ENCODE results near the gene ARRDC4. TPM values are rescaled to one million over a fixed set of nuclear protein-coding genes. Genes with fewer than 3 reads are reported as not detected.

The ARRDC4 gene
- total and polyA plus RNA-seq, 2 of the 8 experiments (the other 6 are each of a cell fraction or from before 2014, with no cell fraction given), result 3.5 to 3.8 TPM

DNA sequence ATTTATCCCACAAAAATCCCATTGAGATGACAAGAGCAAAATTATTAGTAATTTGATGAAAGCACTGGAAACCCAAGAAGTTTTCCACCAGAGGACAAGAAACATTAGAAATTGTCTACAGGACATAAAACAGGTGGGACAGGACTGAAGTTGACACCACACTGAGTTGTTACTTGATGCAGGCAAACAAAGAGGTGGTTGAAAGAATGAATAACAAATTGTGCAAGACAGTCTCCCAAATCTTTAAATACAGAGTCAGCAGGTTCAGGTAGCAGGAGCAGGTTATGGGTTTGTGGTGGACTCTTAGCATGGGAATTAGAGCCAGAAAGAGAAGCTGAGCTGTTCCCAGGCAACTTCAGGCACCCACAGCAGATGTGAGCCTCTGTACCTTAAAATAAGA lies 30.3 kb upstream of the ARRDC4 start:
- Histone ChIP-seq H3K27ac (ENCODE audit: low read depth, low read length) (no peak overlapping the region), H3K9ac (replicated peaks in 1 of 4; ENCODE audit: extremely low read depth in 1 of 4, low read depth in 3 of 4, low read length in 3 of 4) (no peak overlapping the region), H2BK15ac (ENCODE audit: low read length) (no peak overlapping the region), H4K91ac (replicated peaks; ENCODE audit: insufficient read length, low read length) (no peak overlapping the region), H3K4me3 (ENCODE audit: extremely low read depth in 1 of 4, insufficient read depth in 2 of 4, low read depth in 3 of 4, low read length in 4 of 4) (no peak overlapping the region), H3K27me3 (replicated peaks in 1 of 4; ENCODE audit: control insufficient read depth in 3 of 4, extremely low read depth in 1 of 4, insufficient read depth in 3 of 4, low read length in 3 of 4) (no peaks in the 10 kb centered on the region), H3K14ac (ENCODE audit: insufficient read length) (no peak overlapping the region), H3K4me2 (ENCODE audit: insufficient read depth in 1 of 2, low read depth in 2 of 2, low read length in 2 of 2) (no peak overlapping the region), H4K20me1 (replicated peaks in 1 of 2; ENCODE audit: control insufficient read depth in 1 of 2, insufficient read depth in 2 of 2, low read length in 2 of 2) (no peaks in the 10 kb centered on the region), H2BK120ac (replicated peaks; ENCODE audit: low read depth, low read length) (no peak overlapping the region), H4K5ac (ENCODE audit: insufficient read length, low read depth, low read length) (no peak overlapping the region), H3K18ac (ENCODE audit: extremely low read depth, low read length) (no peak overlapping the region), H2AK5ac (ENCODE audit: low read depth, low read length) (no peak overlapping the region), H3K79me2 (ENCODE audit: control insufficient read depth in 1 of 2, insufficient read depth in 2 of 2, low read length in 2 of 2) (no peaks in the 10 kb centered on the region), H2BK12ac (ENCODE audit: low read depth, low read length) (no peak overlapping the region), H3K4me1 (replicated peaks in 1 of 4; ENCODE audit: control insufficient read depth in 3 of 4, insufficient read depth in 4 of 4, low read length in 3 of 4) (no peaks in the 10 kb centered on the region), H3K79me1 (ENCODE audit: low read depth, low read length) (no peaks in the 10 kb centered on the region), H3K9me3 (ENCODE audit: insufficient read depth in 2 of 2, low read depth in 1 of 2, low read length in 1 of 2) (peaks cover 11 to 15% of the 10 kb centered on the region in 2 experiments; a peak in 3 of 4 replicates), H2BK5ac (ENCODE audit: low read depth, low read length) (no peak overlapping the region), H2AFZ (ENCODE audit: low read length) (no peak overlapping the region), H3K23me2 (ENCODE audit: low read depth, low read length) (no peaks in the 10 kb centered on the region), H3K36me3 (ENCODE audit: control insufficient read depth in 2 of 4, insufficient read depth in 4 of 4, low read length in 3 of 4) (no peaks in the 10 kb centered on the region), H3K23ac (ENCODE audit: insufficient read length) (no peak overlapping the region), H4K8ac (ENCODE audit: extremely low read depth, insufficient read depth, low read length) (no peak overlapping the region), H2BK20ac (ENCODE audit: low read length) (no peak overlapping the region), H3K4ac (replicated peaks; ENCODE audit: insufficient read length, low read depth, low read length) (no peak overlapping the region), H3K56ac (replicated peaks; ENCODE audit: insufficient read length, low read depth, low read length) (no peak overlapping the region)
- CTCF ChIA-PET (ENCODE audit: partially characterized antibody), result interaction anchor here (0.6 to 1.4 kb wide), 3 partner anchors 21 to 248 kb away, joined by 3 read pairs; no protein-coding TSS in a partner anchor
- POLR2A ChIA-PET (ENCODE audit: partially characterized antibody), result no interaction called here
- FAIRE-seq (no peak), DNase-seq (ENCODE audit: low read depth in 1 of 2, low spot score in 2 of 2) (no peak)
- no peak for TF ChIP-seq CBX5 (IDR thresholded peaks at IDR 0.05; ENCODE audit: low read depth, low read length)
- no peak for TF ChIP-seq FOSL1 (IDR thresholded peaks at IDR 0.05; ENCODE audit: insufficient read depth, low read depth, low read length)
- no peak for TF ChIP-seq MAFK (IDR thresholded peaks at IDR 0.05; ENCODE audit: low read depth, low read length)
- TF ChIP-seq SIRT6 (IDR thresholded peaks at IDR 0.05; ENCODE audit: low read length), result no peak
- no peak for TF ChIP-seq ZNF274 (IDR thresholded peaks at IDR 0.05; ENCODE audit: borderline replicate concordance, extremely low read depth, low read length)
- TF ChIP-seq, protein P1, sequence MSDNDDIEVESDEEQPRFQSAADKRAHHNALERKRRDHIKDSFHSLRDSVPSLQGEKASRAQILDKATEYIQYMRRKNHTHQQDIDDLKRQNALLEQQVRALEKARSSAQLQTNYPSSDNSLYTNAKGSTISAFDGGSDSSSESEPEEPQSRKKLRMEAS (IDR thresholded peaks at IDR 0.05), result no peak
- TF ChIP-seq CHD2 (IDR thresholded peaks at IDR 0.05; ENCODE audit: low read length), result no peak
- no peak for TF ChIP-seq EGR1 (IDR thresholded peaks at IDR 0.05; ENCODE audit: borderline replicate concordance, low read depth, low read length)
- TF ChIP-seq NANOG (IDR thresholded peaks at IDR 0.05; ENCODE audit: insufficient read depth, low read depth, low read length, poor library complexity, severe bottlenecking), result no peak

All from H1 (cell line).